OCI-LY3 (cell line): Measurements from ENCODE around the gene RPEL1.
"Not testable (repeated sequence)": the region's sequence is repeated elsewhere in the genome, so short reads cannot be mapped to it uniquely, and the experiment has no call there.

Experiments used
- H2AFZ ChIP-seq: fragments of 200-600, 300-600 bp; shearing (Covaris generic); 2 replicates; pipeline ENCODE4 v1.6.0; 2014; ENCODE audit warnings: antibody characterized with exemption, low read depth, low read length
- H3K27ac ChIP-seq: fragments of 200-600, 300-600 bp; sonication (generic); 2 replicates; pipeline ENCODE4 v1.5.1; 2014; ENCODE audit warnings: mild to moderate bottlenecking, low read length, moderate library complexity, mixed read lengths
- H3K27me3 ChIP-seq: fragments of 200-600, 300-600 bp; sonication (generic); 2 replicates; pipeline ENCODE4 v1.6.1; 2014; ENCODE audit warnings: low read depth, low read length, mixed read lengths
- H3K36me3 ChIP-seq: fragments of 200-600, 300-600 bp; sonication (generic); replicated peaks from 2 replicates; pipeline ENCODE3; 2014; ENCODE audit warnings: low read depth, low read length, mixed read lengths
- H3K4me1 ChIP-seq: fragments of 300-600, 200-600 bp; sonication (generic); 2 replicates; pipeline ENCODE4 v1.6.1; 2014; ENCODE audit warnings: low read length, mixed read lengths
- H3K4me2 ChIP-seq: fragments of 200-600, 300-600 bp; sonication (generic); 2 replicates; pipeline ENCODE4 v1.6.1; 2014; ENCODE audit warnings: low read length, mixed read lengths
- H3K4me3 ChIP-seq: fragments of 300-600, 200-600 bp; sonication (generic); 2 replicates; pipeline ENCODE4 v1.5.1; 2014; ENCODE audit warnings: antibody characterized with exemption, mild to moderate bottlenecking, low read length, moderate library complexity
- H3K79me2 ChIP-seq: fragments of 300-600, 200-600 bp; shearing (Covaris generic); 2 replicates; pipeline ENCODE4 v1.6.1; 2014; ENCODE audit warnings: mild to moderate bottlenecking, low read length, mixed read lengths
- H3K9ac ChIP-seq: fragments of 300-600, 200-600 bp; shearing (Covaris generic); 2 replicates; pipeline ENCODE4 v1.6.0; 2014; ENCODE audit warnings: mild to moderate bottlenecking, low read length, moderate library complexity
- H3K9me3 ChIP-seq: fragments of 200-600, 300-600 bp; shearing (Covaris generic); 2 replicates; pipeline ENCODE4 v1.6.1; 2014; ENCODE audit warnings: low read length, mixed read lengths; ENCODE audit not compliant: insufficient read depth
- H4K20me1 ChIP-seq: fragments of 200-600, 300-600 bp; sonication (generic); 2 replicates; pipeline ENCODE4 v1.6.1; 2016; ENCODE audit warnings: low read length, mixed read lengths; ENCODE audit not compliant: insufficient read depth
- CTCF ChIP-seq: fragments of 200-600, 300-600 bp; sonication (generic); IDR thresholded peaks from 2 replicates; pipeline ENCODE4 v1.5.1; 2014; ENCODE audit warnings: antibody characterized with exemption, low read length, low read depth
- EZH2phosphoT487 ChIP-seq: fragments of 200-600 bp; shearing (Covaris generic); IDR thresholded peaks from 2 replicates; pipeline ENCODE4 v1.6.1; 2018; ENCODE audit warnings: antibody characterized with exemption, mixed run types, low read depth

The RPEL1 gene

DNA sequence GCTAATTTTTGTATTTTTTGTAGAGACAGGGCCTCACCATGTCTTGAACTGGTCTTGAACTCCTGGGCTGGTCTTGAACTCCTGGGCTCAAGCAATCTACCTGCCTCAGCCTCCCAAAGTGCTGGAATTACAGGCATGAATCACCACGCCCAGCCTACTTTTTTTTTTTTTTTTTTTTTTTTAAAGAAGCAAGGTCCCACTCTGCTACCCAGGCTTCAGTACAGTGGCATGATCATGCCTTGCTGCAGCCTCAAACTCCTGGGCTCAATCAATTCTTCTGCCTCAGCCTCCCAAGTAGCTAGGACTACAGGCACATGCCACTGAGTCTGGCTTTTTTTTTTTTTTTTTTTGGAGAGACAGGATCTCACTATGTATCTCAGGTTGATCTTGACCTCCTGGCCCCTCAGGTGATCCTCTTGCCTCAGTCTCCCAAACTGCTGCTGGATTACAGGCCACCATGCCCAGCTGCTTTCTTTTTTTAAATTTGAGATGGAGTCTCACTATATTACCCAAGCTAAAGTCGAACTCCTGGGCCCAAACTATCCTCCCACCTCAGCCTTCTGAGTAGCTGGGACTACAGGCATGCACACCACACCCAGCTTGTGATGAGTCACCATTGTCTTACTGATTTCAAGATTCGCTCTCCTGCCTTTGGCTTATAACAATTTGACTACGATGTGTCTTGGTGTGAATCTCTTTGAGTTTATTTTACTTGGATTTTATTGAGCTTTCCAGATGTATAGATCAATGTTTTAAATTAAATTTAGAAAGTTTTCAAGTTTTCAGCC is 9.0 kb downstream of the RPEL1 start:
- H3K36me3 ChIP-seq = no peaks in the 10 kb centered on the region
- no peak overlapping the region for H3K4me3 ChIP-seq
- H3K79me2 ChIP-seq = no peaks in the 10 kb centered on the region
- H2AFZ ChIP-seq = no peak overlapping the region
- no peaks in the 10 kb centered on the region for H3K9me3 ChIP-seq
- no peak overlapping the region for H3K4me2 ChIP-seq
- no peak overlapping the region for H3K9ac ChIP-seq
- TF ChIP-seq CTCF = no peak
- no peak for TF ChIP-seq EZH2phosphoT487
- H4K20me1 ChIP-seq = no peaks in the 10 kb centered on the region
- no peaks in the 10 kb centered on the region for H3K4me1 ChIP-seq
- no peaks in the 10 kb centered on the region for H3K27me3 ChIP-seq
- H3K27ac ChIP-seq = no peak overlapping the region

DNA sequence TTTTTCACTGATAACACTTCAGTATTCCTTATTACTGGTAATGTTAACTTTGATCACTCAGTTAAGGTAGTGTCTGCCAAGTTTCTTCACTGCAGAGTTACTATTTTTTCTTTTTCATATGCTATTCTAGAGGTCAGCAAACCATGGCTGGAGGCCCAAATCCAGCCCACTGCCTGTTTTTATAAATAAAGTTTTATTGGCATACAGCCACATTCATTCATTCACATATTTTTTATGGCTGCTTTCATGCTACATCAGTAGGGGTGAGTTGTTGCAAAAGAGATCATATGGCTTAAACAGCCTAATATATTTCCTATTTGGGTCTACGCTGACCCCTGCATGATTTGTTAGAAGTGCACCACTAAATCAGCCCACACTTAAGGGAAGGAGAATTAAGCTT is 10.9 kb downstream of the RPEL1 start:
- Histone ChIP-seq H4K20me1 (no peaks in the 10 kb centered on the region), H3K36me3 (no peaks in the 10 kb centered on the region), H3K4me3 (no peak overlapping the region), H3K4me2 (no peak overlapping the region), H3K9ac (no peak overlapping the region), H3K79me2 (no peaks in the 10 kb centered on the region), H3K27ac (no peak overlapping the region), H2AFZ (no peak overlapping the region), H3K4me1 (no peaks in the 10 kb centered on the region), H3K27me3 (no peaks in the 10 kb centered on the region), H3K9me3 (no peaks in the 10 kb centered on the region)
- TF ChIP-seq CTCF = no peak
- TF ChIP-seq EZH2phosphoT487 = no peak

DNA sequence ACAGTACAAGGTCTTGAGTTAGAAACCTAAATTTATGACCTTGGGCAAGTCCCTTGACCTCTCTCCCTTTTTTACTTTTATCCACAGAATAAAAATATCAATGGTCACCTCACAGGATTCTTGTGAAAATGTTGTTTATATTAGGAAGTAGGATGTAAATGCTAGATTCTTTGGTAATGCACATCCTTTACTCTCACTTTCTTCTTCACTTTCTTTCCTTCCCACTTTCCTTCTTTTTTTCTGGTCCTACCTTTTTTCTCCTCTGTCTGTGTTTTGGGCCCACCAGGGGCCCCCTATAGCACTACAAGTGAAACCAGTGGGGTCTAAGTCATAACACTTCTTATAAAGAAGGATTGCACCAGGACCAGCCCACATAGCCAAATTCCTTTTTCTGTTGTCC is 12.1 kb downstream of the RPEL1 start:
- Histone ChIP-seq H2AFZ (no peak overlapping the region), H3K4me2 (no peak overlapping the region)
- TF ChIP-seq CTCF = no peak
- no peak for TF ChIP-seq EZH2phosphoT487

DNA sequence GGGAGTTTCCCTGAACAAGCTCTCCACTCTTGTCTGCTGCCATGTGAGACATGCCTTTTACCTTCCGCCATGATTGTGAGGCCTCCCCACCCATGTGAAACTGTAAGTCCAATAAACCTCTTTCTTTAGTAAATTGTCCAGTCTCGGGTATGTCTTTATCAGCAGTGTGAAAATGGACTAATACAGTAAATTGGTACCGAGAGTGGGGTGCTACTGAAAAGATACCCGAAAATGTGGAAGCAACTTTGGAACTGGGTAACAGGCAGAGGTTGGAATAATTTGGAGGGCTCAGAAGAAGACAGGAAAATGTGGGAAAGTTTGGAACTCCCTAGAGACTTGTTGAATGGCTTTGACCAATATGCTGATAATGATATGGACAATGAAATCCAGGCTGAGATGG is 13.2 kb downstream of the RPEL1 start:
- not testable (repeated sequence) for H3K27ac ChIP-seq, H3K79me2 ChIP-seq, H3K9ac ChIP-seq, H3K4me1 ChIP-seq, H3K27me3 ChIP-seq, H3K4me3 ChIP-seq, H3K9me3 ChIP-seq, H3K36me3 ChIP-seq, H3K4me2 ChIP-seq, H4K20me1 ChIP-seq, H2AFZ ChIP-seq

More for the DNA sequence above, 12.1 kb downstream of the RPEL1 start:
- Histone ChIP-seq H3K9me3 (no peaks in the 10 kb centered on the region), H3K36me3 (no peaks in the 10 kb centered on the region), H3K4me3 (no peak overlapping the region), H3K79me2 (no peaks in the 10 kb centered on the region), H4K20me1 (no peaks in the 10 kb centered on the region), H3K27me3 (no peaks in the 10 kb centered on the region), H3K27ac (no peak overlapping the region), H3K9ac (no peak overlapping the region), H3K4me1 (no peaks in the 10 kb centered on the region)
